GM18508 (cell line): ENCODE results near the gene PSMD1.
"Not testable (repeated sequence)": the region's sequence is repeated elsewhere in the genome, so short reads cannot be mapped to it uniquely, and the experiment has no call there.

Experiments
- ATAC-seq: cut with Tn5 transposase; IDR thresholded peaks from one replicate; pipeline ENCODE4 v1.9.1; 2021; ENCODE audit warnings: moderate number of reproducible peaks; ENCODE audit not compliant: insufficient read depth, unreplicated experiment

The PSMD1 gene

GRCh38 chr2:231056453-231057416 lies at the start of gene PSMD1:
PSMD1 (plus strand) TSS chr2:231056867; CDS start chr2:231057026, 159 bp downstream.
- peak; percentile 55 for ATAC-seq

DNA sequence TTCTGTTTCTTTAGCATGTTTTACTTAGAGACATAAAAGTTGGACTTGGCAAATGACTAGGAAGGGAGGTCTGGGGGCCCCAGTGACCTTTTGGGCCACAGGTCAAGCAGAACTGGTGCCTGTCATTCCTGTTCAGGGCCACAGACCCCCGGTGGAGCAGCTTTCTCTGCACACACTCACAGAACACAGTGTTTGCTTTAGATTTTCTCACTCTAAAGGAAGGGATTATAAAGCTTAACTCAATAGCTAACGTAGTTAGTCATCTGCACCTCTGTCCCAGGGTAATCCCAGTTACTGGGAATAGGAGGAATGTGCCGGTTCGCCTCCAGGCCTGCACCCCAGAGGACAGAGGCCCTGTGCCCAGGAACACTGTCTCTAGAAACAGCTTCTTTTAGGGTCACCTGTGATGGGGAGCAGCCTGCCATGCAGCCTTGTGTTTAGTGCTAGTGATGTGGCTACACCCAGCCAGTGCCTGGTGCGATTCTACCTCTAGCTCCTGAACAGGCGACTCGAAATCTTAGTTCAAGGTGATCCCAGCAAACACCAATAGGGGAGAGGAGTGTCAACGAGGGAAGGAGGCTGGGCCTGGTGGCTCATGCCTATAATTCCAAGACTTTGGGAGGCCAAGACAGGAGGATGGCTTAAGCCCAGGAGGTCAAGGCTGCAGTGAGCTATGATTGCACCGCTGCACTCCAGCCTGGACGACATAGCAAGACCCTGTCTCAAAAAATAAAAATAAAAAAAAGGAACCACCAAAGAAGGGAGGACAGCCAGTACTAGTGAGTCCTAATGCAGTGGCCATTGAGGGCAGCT lies 49.2 kb upstream of the PSMD1 start:
- ATAC-seq, result no peak

- no peak for ATAC-seq
Measured at GRCh38 chr2:231008131-231008530, 48.5 kb upstream of the PSMD1 start.

GRCh38 chr2:231009236-231009919 lies 47.3 kb upstream of the PSMD1 start:
- ATAC-seq, result no peak

DNA sequence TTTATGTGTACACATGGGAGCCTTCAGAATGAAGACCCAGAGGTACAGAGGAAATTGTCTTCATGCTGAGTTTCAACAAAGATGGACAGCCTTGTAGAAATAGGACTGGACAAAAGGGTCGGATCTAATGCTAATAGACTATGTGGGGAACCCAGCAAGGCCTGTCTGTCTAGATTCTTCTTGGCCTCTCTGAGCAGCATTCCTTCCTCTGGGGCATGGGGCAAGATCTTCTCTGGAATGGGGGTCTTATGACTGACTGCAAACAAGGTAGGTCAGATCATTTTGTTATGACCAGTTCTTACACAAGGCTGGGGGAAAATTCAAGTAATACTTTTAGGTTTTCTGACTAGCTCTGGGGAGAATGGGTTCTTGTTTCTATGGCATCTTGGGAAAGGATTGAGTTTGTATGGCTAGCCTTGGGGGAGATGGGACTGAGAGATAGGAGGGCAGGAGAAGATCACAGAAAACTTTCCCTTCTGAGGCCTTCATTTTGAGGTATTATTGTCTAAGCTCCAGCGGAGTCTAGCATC lies 46.4 kb upstream of the PSMD1 start:
- no peak for ATAC-seq

GRCh38 chr2:231011526-231011925 lies 45.1 kb upstream of the PSMD1 start:
- ATAC-seq, result no peak

DNA sequence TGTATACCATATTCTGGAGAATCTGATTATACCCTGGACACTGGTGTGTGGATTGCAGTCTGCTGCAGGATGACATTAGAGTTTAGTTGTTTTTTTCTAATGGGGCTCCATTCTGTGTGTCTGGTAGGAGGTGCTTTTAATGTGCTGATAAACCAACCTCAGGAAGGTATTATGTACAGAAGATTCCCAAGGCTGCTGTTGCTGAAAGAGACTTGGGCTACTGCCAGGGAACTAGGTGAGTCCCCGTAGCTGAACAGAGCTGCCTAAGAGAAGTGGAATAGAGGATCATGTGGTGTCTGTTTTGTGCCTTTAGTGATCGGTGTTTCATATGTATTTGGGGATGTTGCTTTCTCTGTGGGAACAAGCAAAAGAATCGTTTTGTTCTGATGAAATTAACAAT lies 44.2 kb upstream of the PSMD1 start:
- no peak for ATAC-seq

DNA sequence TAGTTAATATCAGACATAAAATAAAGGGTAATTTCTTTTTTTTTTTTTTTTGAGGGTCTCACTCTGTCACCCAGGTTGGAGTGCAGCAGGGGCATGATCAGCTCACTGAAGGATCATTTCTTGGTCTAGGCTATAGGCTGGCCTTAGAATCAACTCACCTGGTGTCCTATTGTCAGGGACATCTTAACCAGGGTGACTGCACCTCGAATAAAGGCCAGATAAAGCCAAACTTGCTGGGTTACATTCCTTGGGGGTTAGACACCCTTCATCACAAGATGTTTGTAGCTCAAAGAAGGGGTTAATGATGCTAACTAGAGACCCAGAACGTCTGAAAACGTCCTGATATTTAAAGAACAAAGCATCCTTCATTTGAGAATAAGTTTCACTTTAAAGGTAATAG lies 42.8 kb upstream of the PSMD1 start:
- ATAC-seq, result no peak

DNA sequence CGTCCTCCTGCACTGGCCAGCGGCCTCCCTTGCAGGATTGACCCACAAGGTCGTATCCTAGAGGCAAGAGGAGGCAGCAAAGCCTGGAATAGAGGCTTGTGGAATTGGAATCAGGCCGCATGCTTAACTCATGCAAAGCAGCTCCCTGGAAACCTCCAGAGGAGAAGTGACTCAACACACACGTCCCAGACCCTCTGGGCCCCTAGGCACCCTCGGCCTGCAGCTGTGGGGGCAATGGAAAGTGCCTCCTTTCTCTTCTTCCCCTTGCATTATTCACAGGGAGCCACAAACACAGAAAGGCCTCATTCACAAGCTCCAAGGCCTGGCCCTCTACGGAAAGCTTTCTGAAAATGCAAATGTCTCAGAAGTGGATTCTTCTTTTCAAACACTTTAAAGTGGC lies 41.2 kb upstream of the PSMD1 start:
- ATAC-seq, result no peak

GRCh38 chr2:231015926-231016325 lies 40.7 kb upstream of the PSMD1 start:
- ATAC-seq, result no peak

- ATAC-seq, result no peak
Measured at GRCh38 chr2:231016566-231017230, 40.0 kb upstream of the PSMD1 start.

DNA sequence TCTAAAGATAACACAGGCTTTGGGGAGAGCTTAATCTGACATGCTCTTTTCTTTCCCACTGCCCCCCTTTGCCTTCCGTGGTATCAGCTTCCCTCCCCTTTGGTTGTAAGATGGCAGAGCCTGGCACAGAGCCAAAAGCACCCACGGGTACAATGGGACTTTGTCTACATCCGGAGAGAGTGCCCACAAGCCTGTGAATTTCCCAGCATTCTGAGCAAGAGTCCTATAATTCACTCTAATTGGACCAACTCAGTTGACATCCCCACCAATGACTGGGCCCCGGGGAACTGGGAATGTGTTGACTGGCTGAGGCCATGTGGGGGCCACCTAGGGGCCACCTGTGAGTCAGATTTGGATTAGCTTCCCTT lies 39.5 kb upstream of the PSMD1 start:
- ATAC-seq, result no peak

- no peak for ATAC-seq
Measured at GRCh38 chr2:231018184-231018583, 38.5 kb upstream of the PSMD1 start.

DNA sequence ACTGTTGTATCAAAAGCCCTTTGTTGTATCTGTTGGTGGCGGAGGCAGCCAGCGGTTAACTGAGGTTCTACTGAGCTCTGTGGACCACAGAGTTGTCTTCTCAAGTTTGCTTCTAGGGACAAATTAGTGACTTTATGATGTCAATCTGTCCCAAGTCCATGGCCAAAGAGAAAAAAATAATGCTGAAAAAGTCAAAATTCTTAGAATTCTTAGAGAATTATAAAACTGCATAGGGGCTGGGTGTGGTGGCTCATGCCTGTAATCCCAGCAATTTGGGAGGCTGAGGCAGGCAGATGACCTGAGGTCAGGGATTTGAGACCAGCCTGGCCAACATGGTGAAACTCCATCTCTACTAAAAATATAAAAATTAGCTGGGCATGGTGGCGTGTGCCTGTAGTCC lies 31.6 kb upstream of the PSMD1 start:
- ATAC-seq, result not testable (repeated sequence)

DNA sequence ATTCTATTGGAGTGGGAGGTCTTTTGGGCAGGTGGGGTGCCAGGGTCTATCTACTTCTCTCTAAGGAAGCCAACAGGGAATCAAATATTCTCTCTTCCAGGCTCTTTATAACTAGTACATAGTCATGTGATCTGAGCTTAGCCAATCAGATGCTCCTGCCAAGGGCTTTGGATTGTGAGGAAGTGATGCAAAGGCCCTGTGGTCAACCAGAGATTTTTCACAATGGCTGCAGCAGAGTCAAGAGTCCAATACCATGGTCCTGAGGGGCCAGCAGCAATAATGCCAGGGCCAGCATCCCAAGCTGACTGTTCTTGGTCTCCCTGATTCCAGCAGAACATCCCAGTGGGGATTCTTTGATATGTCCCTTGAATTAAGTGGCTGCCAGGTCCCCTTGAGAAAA lies 27.8 kb upstream of the PSMD1 start:
- ATAC-seq, result no peak

GRCh38 chr2:231029563-231029962 lies 27.1 kb upstream of the PSMD1 start:
- ATAC-seq, result no peak

- no peak for ATAC-seq
Measured at GRCh38 chr2:231030725-231031124, 25.9 kb upstream of the PSMD1 start.

DNA sequence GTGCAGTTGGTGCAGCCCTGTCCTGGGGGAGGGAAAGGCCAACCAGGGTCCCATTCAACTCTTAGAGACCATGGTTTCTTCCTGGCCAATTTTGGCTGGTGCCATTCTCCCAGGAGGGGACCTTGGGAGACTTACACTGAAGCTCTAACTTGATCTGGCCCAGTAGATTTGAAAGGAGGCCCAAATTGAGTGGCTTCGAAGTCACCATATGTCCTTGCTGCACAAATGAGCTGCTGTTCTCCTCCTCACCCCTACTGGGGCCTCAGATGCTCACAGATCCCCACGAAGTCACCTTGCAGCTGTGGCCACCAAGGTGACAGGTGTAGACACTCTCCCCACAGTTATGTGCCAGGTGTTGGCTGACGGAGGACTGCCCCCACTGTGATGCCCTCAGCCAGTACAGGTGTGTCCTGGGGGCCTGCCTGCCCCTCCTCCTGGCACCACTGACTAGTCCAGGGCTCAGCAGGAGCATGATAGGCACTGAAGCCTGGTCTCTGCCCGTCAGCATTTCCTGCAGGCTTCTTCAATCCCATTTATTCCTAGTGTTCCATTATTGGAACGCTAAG lies 24.0 kb upstream of the PSMD1 start:
- ATAC-seq, result no peak
